ENCODE measurements around the gene PLAAT2.

Gene PLAAT2

GRCh38 chr11:63527667-63528066 is 35.5 kb downstream of the PLAAT2 start:
- no peak for DNase-seq (ENCODE audit: low read depth in 3 of 3, low spot score in 1 of 3)

GRCh38 chr11:63523151-63523550 is 40.0 kb downstream of the PLAAT2 start:
- DNase-seq (ENCODE audit: low read depth in 3 of 3, low spot score in 1 of 3): no peak

- no peak for DNase-seq (ENCODE audit: low read depth in 3 of 3, low spot score in 1 of 3)
These were observed 41.3 kb downstream of the PLAAT2 start for GRCh38 chr11:63521896-63522295.

GRCh38 chr11:63520606-63521170 is 42.5 kb downstream of the PLAAT2 start:
- DNase-seq (ENCODE audit: low read depth in 3 of 3, low spot score in 1 of 3): no peak

- no peak for DNase-seq (ENCODE audit: low read depth in 3 of 3, low spot score in 1 of 3)
These were observed 44.6 kb downstream of the PLAAT2 start for GRCh38 chr11:63518548-63518947.

- DNase-seq (ENCODE audit: low read depth in 3 of 3, low spot score in 1 of 3): no peak
These were observed 46.0 kb downstream of the PLAAT2 start for GRCh38 chr11:63517156-63517555.

GRCh38 chr11:63516109-63516508 is 47.1 kb downstream of the PLAAT2 start:
- no peak for DNase-seq (ENCODE audit: low read depth in 3 of 3, low spot score in 1 of 3)

- DNase-seq (ENCODE audit: low read depth in 3 of 3, low spot score in 1 of 3): no peak
These were observed 50.4 kb downstream of the PLAAT2 start for GRCh38 chr11:63512816-63513215.

- no peak for DNase-seq (ENCODE audit: low read depth in 3 of 3, low spot score in 1 of 3)
These were observed 52.0 kb downstream of the PLAAT2 start for GRCh38 chr11:63511048-63511748.

- DNase-seq (ENCODE audit: low read depth in 3 of 3, low spot score in 1 of 3): no peak
These were observed 52.7 kb downstream of the PLAAT2 start for GRCh38 chr11:63510360-63511047.

- DNase-seq (ENCODE audit: low read depth in 3 of 3, low spot score in 1 of 3): no peak
These were observed 54.4 kb downstream of the PLAAT2 start for GRCh38 chr11:63508745-63509144.

GRCh38 chr11:63508009-63508408 is 55.2 kb downstream of the PLAAT2 start:
- DNase-seq (ENCODE audit: low read depth in 3 of 3, low spot score in 1 of 3): no peak

GRCh38 chr11:63507511-63507910 is 55.7 kb downstream of the PLAAT2 start:
- DNase-seq (ENCODE audit: low read depth in 3 of 3, low spot score in 1 of 3): no peak

GRCh38 chr11:63506876-63507275 is 56.3 kb downstream of the PLAAT2 start:
- no peak for DNase-seq (ENCODE audit: low read depth in 3 of 3, low spot score in 1 of 3)

GRCh38 chr11:63505857-63506528 is 57.2 kb downstream of the PLAAT2 start, which contains the start of gene LGALS12:
Gene LGALS12, plus strand, starts transcription at chr11:63506084. Its CDS starts 375 bp downstream, at chr11:63506459.
- no peak for DNase-seq (ENCODE audit: low read depth in 3 of 3, low spot score in 1 of 3)

GRCh38 chr11:63504933-63505586 is 58.1 kb downstream of the PLAAT2 start:
- DNase-seq (ENCODE audit: low read depth in 3 of 3, low spot score in 1 of 3): no peak

- no peak for DNase-seq (ENCODE audit: low read depth in 3 of 3, low spot score in 1 of 3)
These were observed 59.1 kb downstream of the PLAAT2 start for GRCh38 chr11:63504054-63504453.

GRCh38 chr11:63503492-63503891 is 59.7 kb downstream of the PLAAT2 start:
- DNase-seq (ENCODE audit: low read depth in 3 of 3, low spot score in 1 of 3): no peak

Measured in stimulated activated CD4-positive, alpha-beta T cell treated with anti-CD3 and anti-CD28 coated beads, TNF-alpha, amount 100 ng/mL, for 1 hour (primary cell).